Measurements from ENCODE around the gene PGAP3.

The PGAP3 gene

DNA sequence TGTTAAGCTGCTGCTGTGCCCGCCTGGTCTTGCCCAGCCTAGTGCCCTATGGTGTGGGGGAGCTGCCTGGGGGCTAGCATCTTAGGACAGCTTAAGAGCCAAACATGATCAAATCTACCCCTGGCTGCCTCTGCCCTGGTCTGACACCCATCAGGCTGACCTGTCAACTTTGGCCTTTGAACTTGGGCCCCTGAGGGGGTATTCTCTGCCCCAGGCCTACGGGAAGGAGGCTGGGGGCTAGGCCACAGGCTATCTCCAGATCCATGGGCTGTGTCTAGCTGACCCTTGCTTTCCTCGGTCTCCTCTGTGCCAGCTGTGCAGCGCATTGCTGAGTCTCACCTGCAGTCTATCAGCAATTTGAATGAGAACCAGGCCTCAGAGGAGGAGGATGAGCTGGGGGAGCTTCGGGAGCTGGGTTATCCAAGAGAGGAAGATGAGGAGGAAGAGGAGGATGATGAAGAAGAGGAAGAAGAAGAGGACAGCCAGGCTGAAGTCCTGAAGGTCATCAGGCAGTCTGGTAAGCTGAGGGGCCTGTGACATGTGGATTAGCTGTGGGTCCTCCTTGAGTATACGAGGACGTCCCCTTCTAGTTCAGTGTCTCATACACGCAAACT lies 54.2 kb downstream of the PGAP3 start:
- no peak for DNase-seq

DNA sequence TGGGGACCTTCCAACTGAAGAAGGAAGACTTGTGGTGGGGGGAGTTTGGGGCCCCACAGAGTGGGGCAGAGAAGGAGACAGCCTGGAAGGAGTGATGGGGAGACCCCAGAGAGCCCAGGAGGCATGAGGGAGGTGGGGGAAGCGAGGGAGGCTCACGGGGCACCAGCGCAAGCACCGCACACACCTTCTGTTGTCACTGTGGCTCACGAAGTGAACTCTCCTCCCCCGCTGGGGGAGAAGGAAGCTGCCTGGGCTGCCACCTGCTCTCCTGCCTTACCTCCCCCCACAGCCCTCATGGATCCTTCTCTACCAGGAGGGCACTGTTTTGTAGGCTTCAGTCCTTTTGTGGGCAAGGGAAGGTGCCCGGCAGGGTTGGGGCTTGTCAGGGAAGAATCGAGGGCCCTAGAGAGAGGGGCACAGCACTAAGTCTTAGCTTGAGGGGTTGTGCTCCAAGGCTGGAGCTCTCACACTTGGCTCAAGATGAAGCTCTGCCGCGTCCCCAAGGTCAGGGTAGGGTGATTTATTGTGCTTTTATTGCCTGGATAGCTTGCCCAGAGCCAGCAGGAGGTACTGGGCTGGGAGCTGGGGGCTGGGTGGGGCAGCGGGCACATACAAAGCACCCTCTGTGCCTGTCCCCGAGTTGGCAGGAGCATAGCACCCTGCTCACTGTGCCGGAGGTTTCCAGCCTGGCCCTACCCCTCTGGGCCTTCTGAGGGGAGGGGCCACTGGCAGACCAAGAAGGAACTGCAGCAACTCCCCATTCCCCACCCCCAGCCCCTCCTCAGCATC lies 55.5 kb downstream of the PGAP3 start:
- DNase-seq, result peak; percentile 70

DNA sequence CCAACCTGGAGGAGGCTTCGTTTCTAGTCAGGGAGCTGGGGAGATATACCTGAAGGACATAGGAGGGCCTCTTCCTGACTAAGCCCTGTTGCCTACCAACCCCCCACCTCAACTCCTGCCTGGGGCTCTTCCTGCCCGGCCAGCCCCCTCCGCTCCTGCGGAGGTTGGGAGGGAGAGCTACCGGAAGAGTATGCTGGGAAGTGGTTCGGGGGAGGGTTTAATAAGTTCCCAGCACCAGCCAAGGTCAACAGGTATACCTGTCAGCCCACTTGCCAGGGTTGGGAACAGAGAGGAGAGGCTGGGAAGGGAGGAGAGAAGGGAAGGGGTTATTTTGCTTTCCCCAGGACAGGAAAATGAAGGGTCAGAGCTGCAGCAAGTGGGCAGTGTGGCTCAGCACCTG lies 56.5 kb downstream of the PGAP3 start:
- DNase-seq, result no peak

DNA sequence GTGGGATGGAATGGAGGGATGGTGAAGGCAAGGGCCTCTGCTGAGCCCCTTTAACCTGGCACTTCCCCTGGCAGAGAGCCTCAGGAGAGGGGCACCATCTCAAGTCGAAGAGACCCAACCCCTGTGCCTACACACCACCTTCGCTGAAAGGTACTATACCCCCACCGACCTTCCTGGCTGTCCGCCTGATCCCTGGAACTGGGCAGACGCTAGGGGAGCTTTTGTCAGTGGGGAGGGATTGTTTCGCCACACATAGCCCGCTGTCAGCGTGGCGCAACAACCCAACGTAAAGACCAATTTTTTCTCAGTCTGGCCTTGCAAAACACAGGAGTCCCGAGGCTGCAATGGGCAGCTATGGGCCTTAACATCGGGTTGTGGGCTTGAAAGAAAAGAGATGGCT lies 58.0 kb downstream of the PGAP3 start:
- no peak for DNase-seq

GRCh38 chr17:39629494-39629880 lies 58.4 kb downstream of the PGAP3 start:
- DNase-seq, result no peak

- DNase-seq, result no peak
These were observed 59.0 kb downstream of the PGAP3 start for GRCh38 chr17:39628655-39629493.

- DNase-seq, result no peak
These were observed 59.9 kb downstream of the PGAP3 start for GRCh38 chr17:39627712-39628516.

DNA sequence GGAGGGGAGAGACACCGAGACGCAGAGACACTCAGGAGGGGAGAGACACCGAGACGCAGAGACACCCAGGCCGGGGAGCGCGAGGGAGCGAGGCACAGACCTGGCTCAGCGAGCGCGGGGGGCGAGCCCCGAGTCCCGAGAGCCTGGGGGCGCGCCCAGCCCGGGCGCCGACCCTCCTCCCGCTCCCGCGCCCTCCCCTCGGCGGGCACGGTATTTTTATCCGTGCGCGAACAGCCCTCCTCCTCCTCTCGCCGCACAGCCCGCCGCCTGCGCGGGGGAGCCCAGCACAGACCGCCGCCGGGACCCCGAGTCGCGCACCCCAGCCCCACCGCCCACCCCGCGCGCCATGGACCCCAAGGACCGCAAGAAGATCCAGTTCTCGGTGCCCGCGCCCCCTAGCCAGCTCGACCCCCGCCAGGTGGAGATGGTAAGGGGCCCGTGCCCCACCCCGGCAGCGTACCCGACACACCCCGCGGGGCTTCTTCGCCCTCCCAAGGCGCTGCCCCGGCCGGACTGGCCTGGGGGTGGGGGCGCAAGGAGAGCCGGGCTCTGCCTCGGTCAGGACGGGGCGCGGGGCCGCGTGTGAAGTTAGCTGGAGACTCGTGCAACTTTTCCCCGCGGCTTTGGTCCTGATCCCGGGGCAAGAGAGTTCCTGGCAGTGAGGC lies 60.7 kb downstream of the PGAP3 start:
- no peak for DNase-seq

DNA sequence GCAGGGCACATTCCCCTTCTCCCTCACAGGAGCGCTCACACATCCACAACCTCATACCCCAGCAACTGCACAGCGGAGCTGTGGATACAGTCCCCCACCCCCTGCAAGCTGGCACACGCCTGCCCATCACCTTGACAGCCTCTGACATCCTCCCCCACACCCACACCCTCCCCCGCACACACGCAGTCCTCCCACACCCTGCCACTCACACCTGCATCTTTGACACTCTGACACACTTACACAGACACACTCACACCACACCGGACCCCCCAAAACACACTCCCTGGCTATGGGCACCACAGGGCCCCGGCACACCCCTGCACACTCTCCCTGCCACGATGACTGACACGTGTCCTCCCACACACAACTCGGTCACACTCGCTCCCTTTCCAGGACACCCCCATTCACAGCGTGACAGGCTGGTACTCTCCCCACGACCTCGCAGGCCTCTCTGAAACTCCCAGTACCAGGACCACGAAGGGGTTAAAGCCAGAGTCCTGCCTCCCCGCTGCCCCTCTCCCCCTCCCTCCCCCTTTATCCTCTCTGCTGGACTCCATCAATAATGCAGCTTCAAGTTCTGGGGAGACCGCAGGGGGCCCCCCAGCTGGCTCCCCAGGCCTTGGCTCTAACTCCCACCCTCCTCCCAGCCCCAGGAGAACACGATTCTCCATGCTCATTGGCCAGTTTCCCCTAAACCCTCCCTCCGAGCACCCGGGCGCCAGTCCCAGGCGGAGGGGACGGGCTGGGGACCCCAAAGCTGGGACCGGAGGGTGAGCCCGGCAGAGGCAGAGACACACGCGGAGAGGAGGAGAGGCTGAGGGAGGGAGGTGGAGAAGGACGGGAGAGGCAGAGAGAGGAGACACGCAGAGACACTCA lies 61.4 kb downstream of the PGAP3 start, which contains the start of gene PPP1R1B:
PPP1R1B (plus strand) TSS at position 782 of the 876 bp plus-strand sequence. CDS start 441 bp downstream, outside the sequence.
- peak; percentile 59 for DNase-seq

DNA sequence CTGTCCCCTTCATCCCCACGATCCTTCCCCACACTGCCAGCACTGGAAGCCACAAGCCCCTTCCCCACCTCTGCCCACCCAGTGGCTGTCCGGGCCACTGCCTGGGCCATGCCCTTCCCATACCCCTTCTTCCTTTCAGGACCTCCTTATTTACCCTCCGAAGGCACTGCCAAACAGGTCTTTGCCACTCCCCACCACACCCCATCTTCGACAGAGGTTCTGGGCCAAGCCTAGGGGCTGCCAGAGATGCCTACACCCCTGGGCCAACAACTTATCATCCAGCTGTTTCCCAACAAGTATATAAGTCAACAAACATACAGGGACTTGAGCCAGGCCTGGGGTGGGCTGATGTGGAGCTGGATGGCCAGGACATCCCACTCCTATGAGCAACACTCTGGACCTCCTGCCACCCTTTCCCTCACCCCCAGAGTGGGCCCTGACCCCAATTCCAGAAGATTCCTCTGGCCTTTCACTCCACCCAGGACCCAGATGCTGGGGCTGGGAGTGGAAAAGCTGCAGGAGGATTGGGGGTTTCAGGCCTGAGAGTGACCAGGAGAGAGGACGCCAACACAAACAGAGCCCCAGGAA lies 62.6 kb downstream of the PGAP3 start:
- no peak for DNase-seq

GRCh38 chr17:39624313-39624712 lies 63.5 kb downstream of the PGAP3 start:
- no peak for DNase-seq

DNA sequence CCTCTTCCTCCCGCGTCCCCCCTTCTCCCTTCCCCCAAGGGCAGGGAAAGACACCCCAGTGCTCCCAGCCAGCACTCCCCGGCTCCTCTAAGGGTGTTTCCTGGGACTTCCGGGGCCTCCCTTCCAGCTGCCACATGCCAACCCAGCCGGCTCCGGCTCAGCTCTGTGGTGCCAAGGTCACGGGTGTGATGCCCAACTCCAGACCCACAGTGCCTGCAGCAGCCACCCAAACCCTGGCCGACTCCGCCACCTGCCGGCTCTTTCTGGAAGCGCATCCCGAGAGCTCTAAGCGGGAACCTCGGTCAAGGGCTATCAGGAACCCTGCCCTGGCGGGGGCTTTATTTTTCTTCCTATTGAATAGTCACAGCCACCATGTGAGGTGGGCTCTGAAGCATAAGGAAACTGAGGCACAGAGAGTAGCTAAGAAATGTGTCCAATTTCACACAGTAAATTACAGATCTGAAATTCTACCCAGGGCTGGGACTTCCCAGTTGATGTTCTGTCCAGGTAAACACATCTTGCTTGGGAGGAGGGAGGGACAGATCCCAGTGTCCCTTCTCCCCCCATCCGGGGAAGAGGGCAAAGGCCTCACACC lies 64.4 kb downstream of the PGAP3 start:
- peak; percentile 88 for DNase-seq

DNA sequence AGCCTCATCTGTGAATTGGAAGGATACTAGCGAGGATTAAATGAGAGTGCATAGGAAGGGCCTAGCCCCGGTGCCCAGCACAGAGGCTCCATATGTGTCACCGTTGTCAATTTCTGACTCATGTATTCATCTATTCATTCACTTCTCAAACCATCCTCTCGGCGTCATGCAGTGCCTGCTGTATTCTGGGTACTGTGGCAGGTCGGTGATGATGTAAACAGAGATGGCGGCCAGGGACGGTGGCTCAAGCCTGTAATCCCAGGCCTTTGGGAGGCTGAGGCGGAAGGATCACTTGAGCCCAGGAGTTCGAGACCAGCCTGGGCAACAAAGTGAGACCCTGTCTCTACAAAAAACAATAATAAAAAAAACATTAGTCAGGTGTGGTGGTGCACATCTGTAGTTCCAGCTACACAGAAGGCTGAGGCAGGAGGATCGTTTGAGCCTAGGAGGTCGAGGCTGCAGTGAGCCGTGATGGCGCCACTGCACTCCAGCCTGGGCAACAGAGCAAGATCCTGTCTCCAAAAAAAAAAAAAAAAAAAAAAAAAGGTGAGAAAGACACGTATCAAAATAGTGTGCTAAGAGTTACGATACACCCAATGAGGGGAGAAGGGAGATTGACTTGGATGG lies 65.4 kb downstream of the PGAP3 start:
- DNase-seq, result no peak

GRCh38 chr17:39621523-39622379 lies 66.1 kb downstream of the PGAP3 start:
- peak; percentile 92 for DNase-seq

Measured in midbrain (tissue), 1 donor.